ENCODE measurements around the gene MRPS14. TPM values are rescaled to one million over a fixed set of nuclear protein-coding genes. Genes with fewer than 3 reads are reported as not detected.

The MRPS14 gene
- total and polyA plus RNA-seq, 2 donors (not counting 1 experiment from before 2014, with no cell fraction given) = 9.1 to 29.4 TPM

DNA sequence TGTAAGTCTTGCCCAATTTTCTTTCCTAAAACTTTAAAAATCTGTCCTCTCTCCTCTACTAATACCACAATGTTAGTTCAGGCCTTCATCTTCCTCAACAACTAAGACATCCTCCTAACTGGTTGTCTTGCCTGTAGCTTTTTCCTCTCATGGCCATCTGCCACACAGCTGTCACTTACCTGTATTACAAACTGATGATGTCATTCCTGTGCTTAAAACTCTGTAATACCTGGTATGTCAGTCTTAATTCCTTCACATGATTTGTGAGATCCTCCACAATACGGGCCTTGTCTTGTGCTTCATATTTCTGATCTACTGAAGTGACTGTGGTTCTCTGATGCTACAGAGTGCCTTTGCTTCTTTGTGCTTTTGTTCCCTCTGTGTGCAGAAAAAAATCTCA is 9.8 kb downstream of the MRPS14 start:
- Histone ChIP-seq H3K4me2 (replicated peaks; ENCODE audit: low read depth, low read length, poor library complexity, severe bottlenecking) (no peak overlapping the region), H2AFZ (ENCODE audit: insufficient read depth, low read depth, low read length, poor library complexity, severe bottlenecking) (no peak overlapping the region), H4K20me1 (ENCODE audit: control insufficient read depth, insufficient read depth, low read length, poor library complexity, severe bottlenecking) (peaks cover 9% of the 10 kb centered on the region), H3K9me3 (ENCODE audit: control extremely low read depth in 1 of 3, control insufficient read depth in 2 of 3, insufficient read depth in 1 of 3, low read length in 2 of 3) (no peaks in the 10 kb centered on the region), H3K4me1 (ENCODE audit: control insufficient read depth in 2 of 2, insufficient read depth in 2 of 2, low read length in 2 of 2) (no peaks in the 10 kb centered on the region), H3K27ac (ENCODE audit: low read length in 2 of 2) (no peak overlapping the region), H3K4me3 (ENCODE audit: control extremely low read depth in 1 of 5, extremely low read depth in 1 of 5, insufficient read depth in 1 of 5, low read depth in 2 of 5, low read length in 4 of 5) (no peak overlapping the region), H3K9ac (ENCODE audit: low read length) (no peak overlapping the region), H3K27me3 (replicated peaks in 1 of 4; ENCODE audit: control extremely low read depth in 1 of 4, control insufficient read depth in 3 of 4, insufficient read depth in 4 of 4, low read length in 3 of 4) (no peaks in the 10 kb centered on the region), H3K79me2 (ENCODE audit: control insufficient read depth, insufficient read depth, low read length) (peaks cover 9% of the 10 kb centered on the region), H3K36me3 (replicated peaks in 1 of 2; ENCODE audit: control extremely low read depth in 1 of 2, control insufficient read depth in 1 of 2, extremely low read depth in 1 of 2, insufficient read depth in 2 of 2, low read length in 1 of 2) (peaks cover 1 to 85% of the 10 kb centered on the region in 2 experiments)
- no peak for DNase-seq
- ChIA-PET POLR2A (interaction anchor here (1.9 kb wide), 1 partner anchor 13 kb away, joined by 4 read pairs; the partner anchor contains the start of gene CACYBP), CTCF (interaction anchor here (1.0 kb wide), 1 partner anchor 16 kb away, joined by 3 read pairs; no protein-coding TSS in a partner anchor)
- Mint-ChIP-seq H3K4me1 (peaks cover 7% of the 10 kb centered on the region), H3K27ac (no peak overlapping the region), H3K27me3 (no peaks in the 10 kb centered on the region), H3K9me3 (ENCODE audit: insufficient read depth) (no peaks in the 10 kb centered on the region), H3K4me3 (no peak overlapping the region)
- no peak for ATAC-seq (ENCODE audit: low read depth)
- 100% methylated on average over 1 of the region's 1 CpG for WGBS (ENCODE audit: insufficient coverage)
- intact Hi-C loops (cut with micrococcal nuclease) = no loop called here
- no peak for TF ChIP-seq EZH2 (IDR thresholded peaks at IDR 0.05; ENCODE audit: borderline replicate concordance, insufficient read depth, low read depth, low read length, poor library complexity, severe bottlenecking)
- TF ChIP-seq, protein P1, sequence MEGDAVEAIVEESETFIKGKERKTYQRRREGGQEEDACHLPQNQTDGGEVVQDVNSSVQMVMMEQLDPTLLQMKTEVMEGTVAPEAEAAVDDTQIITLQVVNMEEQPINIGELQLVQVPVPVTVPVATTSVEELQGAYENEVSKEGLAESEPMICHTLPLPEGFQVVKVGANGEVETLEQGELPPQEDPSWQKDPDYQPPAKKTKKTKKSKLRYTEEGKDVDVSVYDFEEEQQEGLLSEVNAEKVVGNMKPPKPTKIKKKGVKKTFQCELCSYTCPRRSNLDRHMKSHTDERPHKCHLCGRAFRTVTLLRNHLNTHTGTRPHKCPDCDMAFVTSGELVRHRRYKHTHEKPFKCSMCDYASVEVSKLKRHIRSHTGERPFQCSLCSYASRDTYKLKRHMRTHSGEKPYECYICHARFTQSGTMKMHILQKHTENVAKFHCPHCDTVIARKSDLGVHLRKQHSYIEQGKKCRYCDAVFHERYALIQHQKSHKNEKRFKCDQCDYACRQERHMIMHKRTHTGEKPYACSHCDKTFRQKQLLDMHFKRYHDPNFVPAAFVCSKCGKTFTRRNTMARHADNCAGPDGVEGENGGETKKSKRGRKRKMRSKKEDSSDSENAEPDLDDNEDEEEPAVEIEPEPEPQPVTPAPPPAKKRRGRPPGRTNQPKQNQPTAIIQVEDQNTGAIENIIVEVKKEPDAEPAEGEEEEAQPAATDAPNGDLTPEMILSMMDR (IDR thresholded peaks at IDR 0.05) = no peak

DNA sequence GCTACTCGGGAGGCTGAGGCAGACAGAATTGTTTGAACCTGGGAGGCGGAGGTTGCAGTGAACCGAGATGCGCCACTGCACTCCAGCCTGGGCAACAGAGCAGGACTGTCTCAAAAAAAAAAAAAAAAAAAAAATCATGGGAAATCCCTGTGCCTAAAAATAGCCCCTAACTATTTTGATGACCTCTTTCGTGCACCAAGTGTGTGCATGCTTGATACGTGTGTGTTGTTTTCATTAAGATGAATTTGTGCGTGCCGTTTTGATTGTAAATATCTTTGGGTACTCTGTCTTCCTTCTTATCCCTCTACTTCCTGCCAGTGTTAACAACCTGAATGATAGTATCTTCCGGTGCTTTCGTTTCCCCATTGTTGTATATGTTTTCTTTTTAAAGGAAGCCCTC is 13.7 kb downstream of the MRPS14 start:
- H3K4me1 ChIP-seq (ENCODE audit: control insufficient read depth in 2 of 2, insufficient read depth in 2 of 2, low read length in 2 of 2) = no peaks in the 10 kb centered on the region
- H3K4me3 ChIP-seq (ENCODE audit: control extremely low read depth in 1 of 5, extremely low read depth in 1 of 5, insufficient read depth in 1 of 5, low read depth in 2 of 5, low read length in 4 of 5) = no peak overlapping the region
- H3K36me3 ChIP-seq (replicated peaks in 1 of 2; ENCODE audit: control extremely low read depth in 1 of 2, control insufficient read depth in 1 of 2, extremely low read depth in 1 of 2, insufficient read depth in 2 of 2, low read length in 1 of 2) = peaks cover 5 to 82% of the 10 kb centered on the region in 2 experiments
- POLR2A ChIA-PET = no interaction called here
- H4K20me1 ChIP-seq (ENCODE audit: control insufficient read depth, insufficient read depth, low read length, poor library complexity, severe bottlenecking) = peaks cover 32% of the 10 kb centered on the region
- peak overlapping the region; percentile 18 for H3K27ac Mint-ChIP-seq
- 100% methylated on average over 3 of the region's 10 CpGs for WGBS (ENCODE audit: insufficient coverage)
- peaks cover 44% of the 10 kb centered on the region for H3K79me2 ChIP-seq (ENCODE audit: control insufficient read depth, insufficient read depth, low read length)
- ATAC-seq (ENCODE audit: low read depth) (no peak), DNase-seq (no peak)
- no peak overlapping the region for H3K9ac ChIP-seq (ENCODE audit: low read length)
- H3K27ac ChIP-seq (ENCODE audit: low read length in 2 of 2) = no peak overlapping the region
- H3K4me1 Mint-ChIP-seq = peaks cover 5% of the 10 kb centered on the region
- no peak for TF ChIP-seq EZH2 (IDR thresholded peaks at IDR 0.05; ENCODE audit: borderline replicate concordance, insufficient read depth, low read depth, low read length, poor library complexity, severe bottlenecking)
- TF ChIP-seq, protein P1 (IDR thresholded peaks at IDR 0.05) = no peak
- H3K9me3 ChIP-seq (ENCODE audit: control extremely low read depth in 1 of 3, control insufficient read depth in 2 of 3, insufficient read depth in 1 of 3, low read length in 2 of 3) = no peaks in the 10 kb centered on the region
- no peaks in the 10 kb centered on the region for H3K9me3 Mint-ChIP-seq (ENCODE audit: insufficient read depth)
- no peak overlapping the region for H2AFZ ChIP-seq (ENCODE audit: insufficient read depth, low read depth, low read length, poor library complexity, severe bottlenecking)
- no peaks in the 10 kb centered on the region for H3K27me3 ChIP-seq (replicated peaks in 1 of 4; ENCODE audit: control extremely low read depth in 1 of 4, control insufficient read depth in 3 of 4, insufficient read depth in 4 of 4, low read length in 3 of 4)
- no peak overlapping the region for H3K4me3 Mint-ChIP-seq
- CTCF ChIA-PET = no interaction called here
- intact Hi-C loops (cut with micrococcal nuclease) = no loop called here
- H3K27me3 Mint-ChIP-seq = no peaks in the 10 kb centered on the region
- H3K4me2 ChIP-seq (replicated peaks; ENCODE audit: low read depth, low read length, poor library complexity, severe bottlenecking) = no peak overlapping the region

All from B cell (primary cell).